Activated T-helper 1 cell treated with Interleukin-2 at 50 U/mL for 16 hours (primary cell): Measurements from ENCODE around the gene TMPRSS4.
"Not testable (repeated sequence)": the region's sequence is repeated elsewhere in the genome, so short reads cannot be mapped to it uniquely, and the experiment has no call there.

Experiments
- DNase-seq: peaks from one replicate; pipeline ENCODE4 v3.0.0-alpha.2; 2020; ENCODE audit warnings: low read depth

TMPRSS4 gene

GRCh38 chr11:118056806-118057205, 20.1 kb upstream of the TMPRSS4 start:
- DNase-seq = no peak

GRCh38 chr11:118057251-118058145, 19.4 kb upstream of the TMPRSS4 start:
- DNase-seq = no peak

DNA sequence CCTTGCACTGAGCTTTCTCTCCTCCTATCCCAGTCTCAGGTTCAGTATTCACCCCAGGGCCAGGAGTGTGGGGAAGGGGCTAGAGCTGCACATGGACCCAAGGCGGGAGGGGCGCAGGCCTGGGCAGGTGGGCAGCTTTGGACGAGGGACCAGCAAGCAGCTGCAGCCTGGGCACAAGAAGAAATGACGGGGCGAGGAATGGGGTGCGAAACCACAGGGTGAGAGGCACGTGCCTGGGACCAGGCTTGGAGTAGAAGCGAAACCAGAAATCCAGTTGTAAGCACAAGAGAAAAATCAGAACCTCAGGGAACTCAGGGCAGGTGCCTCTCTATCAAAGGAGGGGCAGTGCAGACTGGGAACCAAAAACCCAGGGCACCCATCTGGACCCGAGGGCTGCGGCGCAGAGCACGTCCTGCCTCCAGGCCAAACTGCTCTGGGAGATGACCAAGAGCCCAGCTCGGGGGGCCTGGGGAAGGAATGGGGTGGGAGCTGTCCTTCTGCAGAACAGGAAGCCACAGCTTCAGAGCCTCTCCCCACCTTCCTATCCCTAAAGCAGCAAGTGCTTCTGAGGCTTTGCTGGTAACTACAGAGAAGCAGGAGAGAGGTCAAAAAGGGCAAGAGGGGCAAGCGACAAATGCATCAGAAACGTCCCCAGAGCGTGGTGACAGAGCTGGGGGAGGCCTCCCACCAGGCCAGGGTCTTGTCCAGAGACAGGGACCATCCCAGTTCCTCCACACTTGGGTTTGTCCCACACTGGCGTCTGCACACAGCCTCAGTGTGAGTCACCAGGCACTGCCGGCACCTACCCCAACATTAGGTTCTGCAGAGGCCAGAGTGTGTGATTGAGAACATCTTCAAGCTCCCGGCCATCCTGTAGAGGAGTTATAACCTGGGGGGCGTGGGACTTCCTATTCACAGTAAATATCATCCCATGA, 18.3 kb upstream of the TMPRSS4 start:
- DNase-seq = no peak

GRCh38 chr11:118059246-118059940, 17.5 kb upstream of the TMPRSS4 start:
- no peak for DNase-seq

DNA sequence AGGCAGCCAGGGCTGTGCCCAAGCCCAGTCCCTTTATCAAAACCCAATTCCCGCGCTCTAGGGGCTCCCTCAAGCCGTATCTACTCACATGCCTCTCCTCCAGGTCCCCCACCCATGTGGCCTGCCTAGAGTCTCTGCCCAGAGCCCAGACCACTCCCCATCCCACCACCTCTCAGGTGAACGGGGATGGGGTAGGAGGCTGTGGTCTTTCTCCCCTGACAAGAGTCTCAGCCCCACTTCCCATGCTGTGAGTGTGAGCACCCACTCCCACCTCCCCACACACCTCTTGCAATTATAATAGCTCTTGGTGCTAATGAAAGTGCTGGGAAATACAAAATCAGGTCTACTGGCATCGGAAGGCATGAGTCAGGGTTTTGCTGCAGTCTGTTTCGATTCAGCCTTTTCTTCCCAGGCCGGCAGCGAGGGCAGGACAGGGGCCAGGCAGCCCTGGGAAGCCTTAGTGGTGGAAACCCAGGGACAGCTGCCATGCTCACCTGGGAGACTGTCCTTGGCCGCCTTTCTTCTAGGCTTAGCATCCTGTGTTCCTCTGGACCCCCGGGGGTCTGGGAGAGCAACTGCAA, 16.7 kb upstream of the TMPRSS4 start:
- DNase-seq = no peak

DNA sequence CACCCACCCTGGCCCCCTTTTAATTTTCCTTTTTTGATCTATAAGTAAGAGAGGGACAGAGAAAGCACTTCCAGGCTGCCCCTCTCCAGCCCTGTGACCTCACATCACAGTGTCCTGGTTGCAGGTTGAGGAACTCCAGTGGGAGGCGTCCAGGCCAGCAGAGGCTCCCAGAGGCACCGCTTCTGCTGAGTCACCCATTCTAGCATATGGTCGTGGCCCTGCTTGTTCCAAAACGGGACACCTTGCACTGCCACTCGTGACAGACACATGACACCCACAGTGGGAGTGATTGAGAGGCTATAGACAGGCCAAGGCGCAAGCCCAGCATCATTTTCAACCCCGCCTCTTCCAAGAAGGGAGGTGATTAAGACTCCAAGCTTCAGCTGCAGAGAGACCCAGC, 16.0 kb upstream of the TMPRSS4 start:
- no peak for DNase-seq

DNA sequence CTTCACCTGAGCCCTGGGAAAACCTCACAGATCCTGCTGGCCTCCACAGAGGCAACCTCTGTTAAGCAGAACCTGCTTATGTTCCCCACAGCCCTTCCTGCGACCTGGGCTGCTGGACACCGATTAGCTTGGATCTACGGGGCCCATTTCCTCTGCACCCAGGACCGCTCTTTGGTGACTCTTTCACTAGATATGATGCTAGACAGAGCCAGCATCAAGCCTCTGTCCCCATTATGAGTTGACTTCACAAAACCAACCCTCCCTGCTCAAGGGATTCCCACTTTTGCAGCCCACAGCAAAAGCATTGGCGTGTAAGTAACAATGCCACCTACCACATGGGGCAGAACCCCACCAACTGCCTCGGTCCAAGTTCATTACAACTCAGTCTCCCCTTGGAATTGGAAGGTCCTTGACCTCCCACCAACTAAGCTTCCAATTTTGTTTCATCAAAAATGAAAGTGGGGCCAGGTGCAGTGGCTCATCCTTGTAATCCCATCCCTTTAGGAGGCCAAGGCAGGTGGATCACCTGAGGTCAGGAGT, 15.2 kb upstream of the TMPRSS4 start:
- no peak for DNase-seq

- DNase-seq = not testable (repeated sequence)
Observed at GRCh38 chr11:118062181-118062580, 14.7 kb upstream of the TMPRSS4 start.

DNA sequence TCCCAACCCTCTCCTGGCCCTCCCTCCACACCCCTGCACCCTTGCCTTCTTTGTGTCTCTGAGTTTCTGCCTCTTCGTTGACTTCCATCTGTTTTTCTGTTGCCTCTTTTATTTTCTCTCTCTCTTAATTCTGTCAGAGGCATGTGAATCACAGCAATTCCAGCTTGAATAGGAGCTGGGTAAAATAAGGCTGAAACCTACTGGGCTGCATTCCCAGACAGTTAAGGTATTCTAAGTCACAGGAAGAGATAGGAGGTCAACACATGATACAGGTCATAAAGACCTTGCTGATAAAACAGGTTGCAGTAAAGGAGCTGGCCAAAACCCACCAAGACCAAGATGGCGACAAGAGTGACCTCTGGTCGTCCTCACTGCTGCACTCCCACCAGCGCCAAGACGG, 14.2 kb upstream of the TMPRSS4 start:
- DNase-seq = not testable (repeated sequence)

DNA sequence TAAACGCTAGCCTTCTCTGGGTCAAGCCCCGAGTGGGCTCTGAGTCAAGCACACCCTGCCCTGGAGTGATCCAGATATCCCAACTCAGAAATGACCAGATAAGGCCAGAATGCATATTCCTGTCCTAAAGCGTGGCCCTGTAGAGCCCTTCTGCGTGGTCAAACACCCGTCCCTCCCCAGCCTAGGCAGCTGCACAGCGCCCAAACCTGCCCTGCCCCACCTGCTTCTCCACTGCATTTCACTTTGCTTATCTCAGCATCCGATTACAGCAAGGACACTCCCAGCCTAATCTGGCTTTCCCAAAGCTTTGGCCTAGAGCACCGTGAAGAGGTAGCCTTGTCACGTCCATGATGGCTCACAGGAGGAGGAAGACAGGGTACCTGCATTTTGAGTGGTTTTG, 11.9 kb upstream of the TMPRSS4 start:
- DNase-seq = no peak

GRCh38 chr11:118065384-118065783, 11.5 kb upstream of the TMPRSS4 start:
- DNase-seq = no peak

GRCh38 chr11:118067006-118067405, 9.9 kb upstream of the TMPRSS4 start:
- DNase-seq = no peak

DNA sequence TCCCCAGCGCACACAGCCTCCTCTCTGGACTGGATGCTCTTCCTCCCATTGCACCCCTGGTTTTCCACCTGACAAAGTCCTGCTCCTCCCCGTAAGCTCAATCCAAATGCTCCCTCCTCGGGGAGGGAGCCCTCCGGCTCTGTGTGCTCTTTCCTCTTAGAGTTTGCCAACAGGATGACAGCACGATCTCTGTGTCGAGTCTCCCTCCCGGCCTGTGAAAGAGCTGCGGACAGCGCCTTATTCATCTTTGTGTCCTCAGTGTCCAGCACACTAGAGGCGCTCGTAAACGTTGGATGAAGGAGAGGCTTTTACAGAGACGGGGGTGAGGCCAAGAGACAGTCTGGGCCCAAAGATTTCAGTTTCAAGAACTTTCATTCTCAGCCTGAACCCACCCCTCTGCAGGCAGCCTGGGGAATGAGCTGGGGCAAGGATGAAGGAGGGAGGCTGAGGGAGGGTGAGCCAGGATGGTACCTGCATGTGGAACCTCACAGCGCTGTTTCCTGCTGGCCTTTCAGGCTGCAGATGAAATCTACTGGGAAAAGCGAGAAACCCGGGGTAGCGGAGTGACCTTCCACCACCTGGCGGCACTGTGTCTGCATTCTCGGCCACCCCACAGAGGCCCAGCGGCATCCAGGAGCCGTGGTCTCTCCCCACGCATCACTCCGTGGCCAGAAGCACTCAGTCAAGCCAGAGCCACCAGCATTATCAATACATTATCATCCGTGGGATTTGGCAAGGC, 8.5 kb upstream of the TMPRSS4 start:
- DNase-seq = no peak

DNA sequence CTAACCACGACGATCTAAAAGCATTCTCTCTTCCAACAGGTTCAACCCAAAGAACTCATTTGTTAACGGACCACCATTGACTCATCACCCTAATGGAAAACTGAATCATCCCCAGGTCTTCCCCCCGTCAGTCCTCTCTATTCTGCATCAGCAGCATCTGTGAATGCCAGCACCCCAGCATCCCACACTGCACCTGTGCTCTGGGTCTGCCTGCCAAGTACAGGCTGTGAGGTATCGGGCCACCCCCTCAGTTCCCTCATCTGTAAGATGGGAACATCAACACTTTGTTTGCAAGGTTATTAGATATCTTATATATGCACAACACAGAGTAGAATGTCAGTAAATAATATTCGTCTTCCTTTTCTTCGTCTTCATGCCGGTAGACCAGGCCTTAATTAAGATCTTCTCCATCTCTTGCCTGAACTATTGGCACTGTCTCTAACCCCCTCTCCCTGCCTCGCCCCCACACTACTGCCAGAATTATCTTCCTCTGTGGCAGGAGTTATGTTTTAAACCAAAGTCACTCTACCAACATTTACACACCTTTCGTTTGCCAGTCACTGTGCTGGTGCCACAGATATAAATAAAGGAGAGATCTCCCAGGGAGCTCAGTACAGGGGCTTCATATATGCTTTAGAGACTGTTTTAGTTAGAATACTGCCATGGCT, 7.8 kb upstream of the TMPRSS4 start:
- DNase-seq = no peak

DNA sequence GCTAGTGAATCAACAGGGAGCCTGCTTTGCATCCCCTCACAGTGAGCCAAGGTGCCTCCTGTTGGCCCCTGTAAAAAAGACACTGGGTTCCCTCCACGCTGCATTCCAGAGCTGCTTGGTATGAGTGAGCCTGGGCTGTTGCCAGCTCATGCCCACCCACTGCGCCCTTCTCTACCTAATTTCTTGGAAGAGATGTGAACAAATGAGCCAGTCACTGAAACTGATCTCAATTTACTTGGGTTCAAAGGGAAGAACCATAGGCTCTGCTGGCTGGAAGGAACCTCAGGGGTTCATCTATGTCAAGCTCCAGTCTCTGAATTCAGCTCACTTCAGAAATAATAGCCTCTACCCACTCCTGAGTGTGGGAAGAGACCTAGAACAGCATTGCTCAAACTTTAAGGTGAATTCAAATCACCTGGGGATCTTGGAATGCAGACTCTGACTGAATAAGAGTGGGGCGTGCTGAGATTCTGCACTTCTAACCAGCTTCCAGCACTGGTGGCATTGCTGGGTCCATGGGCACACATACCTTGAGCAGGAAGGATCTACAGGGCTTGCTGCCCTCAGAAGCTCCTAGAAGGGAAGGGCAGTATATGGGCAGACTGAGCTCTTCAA, 5.4 kb upstream of the TMPRSS4 start:
- DNase-seq = no peak

DNA sequence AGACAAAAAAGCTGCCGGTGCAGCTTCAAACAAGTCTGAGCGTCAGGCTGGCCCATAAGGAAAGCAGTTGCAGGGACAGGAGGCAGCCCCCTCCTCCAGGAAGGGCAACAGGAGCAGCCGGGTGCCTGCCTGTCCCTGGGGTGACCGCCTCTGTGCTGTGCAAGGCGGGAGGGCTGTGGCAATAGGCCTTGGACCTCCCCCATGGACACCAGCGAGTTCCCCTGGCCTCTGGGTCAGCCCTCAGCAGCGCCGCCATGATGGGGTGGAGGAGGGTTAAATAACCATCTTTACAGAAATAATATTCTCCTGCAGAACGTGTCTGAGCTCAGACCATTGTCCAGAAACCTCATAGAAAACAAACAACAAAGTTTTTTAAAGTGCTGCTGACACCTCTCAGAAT, 3.3 kb upstream of the TMPRSS4 start:
- DNase-seq = no peak

DNA sequence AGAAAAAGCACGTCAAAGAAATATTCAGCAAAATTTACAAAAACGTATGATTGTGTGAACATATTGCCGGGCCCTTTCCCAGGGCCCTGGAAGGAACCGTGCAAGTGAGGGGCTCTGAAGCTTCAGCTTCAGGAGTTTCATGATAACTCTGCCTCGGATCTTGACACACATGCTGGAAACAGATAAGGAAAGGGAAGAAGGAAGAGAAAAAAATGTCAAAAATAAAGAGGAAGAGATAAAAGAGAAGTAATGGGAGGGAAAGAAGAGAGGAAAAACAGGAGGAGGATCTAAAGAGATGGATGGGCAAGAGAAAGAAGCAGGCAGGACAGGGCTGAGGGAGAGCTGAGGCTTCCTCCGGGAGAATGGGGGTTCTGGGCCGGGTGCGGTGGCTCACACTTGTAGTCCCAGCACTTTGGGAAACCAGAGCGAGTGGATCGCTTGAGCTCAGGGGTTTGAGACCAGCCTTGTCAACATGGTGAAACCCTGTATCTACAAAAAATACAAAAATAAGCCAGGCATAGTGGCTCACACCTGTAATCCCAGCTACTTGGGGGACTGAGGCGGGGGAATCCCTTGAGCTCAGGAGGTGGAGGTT, 2.7 kb upstream of the TMPRSS4 start:
- no peak for DNase-seq

GRCh38 chr11:118074785-118075184, 2.1 kb upstream of the TMPRSS4 start:
- no peak for DNase-seq

DNA sequence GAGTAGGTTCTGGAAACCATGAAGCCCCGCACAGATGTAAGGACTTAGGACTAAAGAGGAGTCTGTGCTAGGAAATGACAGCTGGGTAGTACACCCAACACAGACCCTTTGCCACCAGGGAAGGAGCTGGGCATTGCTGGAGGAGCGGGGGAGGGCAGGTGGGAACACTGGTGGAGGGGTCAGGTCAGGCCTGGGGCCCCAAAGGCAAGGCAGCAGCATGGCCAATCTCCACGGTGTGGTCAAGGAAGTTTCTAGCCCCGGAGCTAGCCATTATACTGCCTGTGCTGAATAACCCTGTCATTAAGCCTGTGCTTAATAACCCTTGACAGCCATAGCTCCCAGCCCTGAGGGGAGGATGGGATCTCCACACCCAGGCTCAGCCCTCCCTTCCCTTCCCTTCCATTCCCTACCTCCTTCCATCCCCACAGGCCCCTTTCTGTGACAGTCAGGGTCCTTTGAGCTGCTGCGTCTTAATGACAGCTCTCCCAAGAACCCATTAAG, 2.1 kb downstream of the TMPRSS4 start:
- no peak for DNase-seq
